Endothelial cell of umbilical vein (primary cell): ENCODE data around the gene COMMD7.

Experiments
- CTCF ChIP-seq, 2 donors: IDR thresholded peaks; 1 replicate in 1 of 2; 2 replicates in 1 of 2; pipeline ENCODE4 v1.5.1; 2011; ENCODE audit warnings: low read length in 2 of 2, mild to moderate bottlenecking in 2 of 2, moderate library complexity in 2 of 2, control low read depth in 1 of 2, inconsistent platforms in 1 of 2, low read depth in 1 of 2; ENCODE audit not compliant: insufficient read depth in 1 of 2; ENCODE audit errors: extremely low read depth in 1 of 2
- EZH2 ChIP-seq: IDR thresholded peaks from 2 replicates; pipeline ENCODE4 v1.6.1; 2012; ENCODE audit warnings: borderline replicate concordance, low read depth, mild to moderate bottlenecking, moderate library complexity, low read length, inconsistent platforms; ENCODE audit not compliant: severe bottlenecking
- POLR2AphosphoS5 ChIP-seq: IDR thresholded peaks from 2 replicates; pipeline ENCODE4 v1.6.1; 2012; ENCODE audit warnings: low read depth, mild to moderate bottlenecking, control low read depth, low read length, moderate library complexity; ENCODE audit not compliant: insufficient read depth

GRCh38 chr20:32718749-32719348 is 24.4 kb downstream of the COMMD7 start:
- TF ChIP-seq POLR2AphosphoS5, result no peak
- no peak for TF ChIP-seq EZH2
- no peak for TF ChIP-seq CTCF (IDR thresholded peaks at IDR 0.05; ENCODE audit: extremely low read depth in 1 of 2, insufficient read depth in 1 of 2, low read depth in 1 of 2, low read length in 2 of 2)
